ENCODE measurements around the gene FMO1.

The FMO1 gene

DNA sequence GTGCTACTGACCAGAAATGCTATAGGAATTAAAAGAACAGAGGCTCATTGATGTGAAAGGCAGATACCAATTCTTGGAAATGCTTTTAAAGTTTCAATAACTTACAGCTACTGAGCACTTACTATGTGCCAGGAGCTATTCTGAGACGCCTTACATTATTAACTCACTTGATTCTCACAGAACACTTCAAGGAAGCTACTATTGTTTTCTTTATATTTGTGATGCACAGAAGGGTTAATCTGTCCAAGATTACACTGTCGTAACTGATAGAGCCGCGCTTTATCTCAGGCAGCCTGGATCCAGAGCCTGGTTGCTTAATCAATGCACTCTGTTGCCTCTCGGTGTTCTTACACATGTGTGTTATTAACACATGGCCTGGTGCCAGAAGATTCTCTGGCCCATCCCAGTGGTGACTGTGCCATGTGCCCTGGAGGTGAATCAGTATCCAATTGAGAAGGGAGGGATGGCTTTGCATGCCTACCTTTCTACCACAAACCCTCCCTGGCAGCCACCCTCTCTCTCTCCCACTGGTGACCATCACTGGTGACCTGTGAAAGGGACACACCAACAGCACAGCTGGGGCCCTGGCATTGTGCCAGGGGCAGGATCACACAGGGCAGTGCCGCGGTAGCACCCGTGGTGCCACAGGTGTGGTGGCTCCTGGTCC, 8.8 kb downstream of the FMO1 start:
- no peaks in the 10 kb centered on the region for H3K36me3 ChIP-seq (replicated peaks; ENCODE audit: insufficient read depth, low read length)
- H3K9me2 ChIP-seq (replicated peaks; ENCODE audit: insufficient read depth, low read length): no peaks in the 10 kb centered on the region
- H3K79me2 ChIP-seq (ENCODE audit: low read length): no peaks in the 10 kb centered on the region
- no peaks in the 10 kb centered on the region for H3K27me3 ChIP-seq (replicated peaks; ENCODE audit: insufficient read depth, low read length)
- peak overlapping the region; percentile 55; the same call in 1 of the 2 replicates for H3K27ac ChIP-seq (ENCODE audit: low read length)
- no peak for DNase-seq
- H3K9ac ChIP-seq (ENCODE audit: low read length): no peak overlapping the region
- H3F3A ChIP-seq (ENCODE audit: insufficient read depth, low read length): peaks cover 32% of the 10 kb centered on the region
- H3K4me2 ChIP-seq (ENCODE audit: low read depth, low read length): peak overlapping the region; percentile 21
- no peak overlapping the region for H3K4me3 ChIP-seq (ENCODE audit: low read length)
- no peak for TF ChIP-seq EZH2phosphoT487 (IDR thresholded peaks at IDR 0.05; ENCODE audit: low read length)
- TF ChIP-seq, protein P1, sequence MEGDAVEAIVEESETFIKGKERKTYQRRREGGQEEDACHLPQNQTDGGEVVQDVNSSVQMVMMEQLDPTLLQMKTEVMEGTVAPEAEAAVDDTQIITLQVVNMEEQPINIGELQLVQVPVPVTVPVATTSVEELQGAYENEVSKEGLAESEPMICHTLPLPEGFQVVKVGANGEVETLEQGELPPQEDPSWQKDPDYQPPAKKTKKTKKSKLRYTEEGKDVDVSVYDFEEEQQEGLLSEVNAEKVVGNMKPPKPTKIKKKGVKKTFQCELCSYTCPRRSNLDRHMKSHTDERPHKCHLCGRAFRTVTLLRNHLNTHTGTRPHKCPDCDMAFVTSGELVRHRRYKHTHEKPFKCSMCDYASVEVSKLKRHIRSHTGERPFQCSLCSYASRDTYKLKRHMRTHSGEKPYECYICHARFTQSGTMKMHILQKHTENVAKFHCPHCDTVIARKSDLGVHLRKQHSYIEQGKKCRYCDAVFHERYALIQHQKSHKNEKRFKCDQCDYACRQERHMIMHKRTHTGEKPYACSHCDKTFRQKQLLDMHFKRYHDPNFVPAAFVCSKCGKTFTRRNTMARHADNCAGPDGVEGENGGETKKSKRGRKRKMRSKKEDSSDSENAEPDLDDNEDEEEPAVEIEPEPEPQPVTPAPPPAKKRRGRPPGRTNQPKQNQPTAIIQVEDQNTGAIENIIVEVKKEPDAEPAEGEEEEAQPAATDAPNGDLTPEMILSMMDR (IDR thresholded peaks at IDR 0.05; ENCODE audit: low read length): no peak
- no peak for TF ChIP-seq EZH2 (optimal IDR thresholded peaks at IDR 0.05; ENCODE audit: low read depth, low read length)
- H4K20me1 ChIP-seq (ENCODE audit: insufficient read depth, low read length): no peaks in the 10 kb centered on the region
- peaks cover 62% of the 10 kb centered on the region for H3K4me1 ChIP-seq (ENCODE audit: low read length)
- H3K9me3 ChIP-seq (replicated peaks; ENCODE audit: insufficient read depth, low read length): no peaks in the 10 kb centered on the region
- H2AFZ ChIP-seq (ENCODE audit: low read length): 0 out of 2 replicates have a peak overlapping the region, but pooled peaks have one; percentile 8

DNA sequence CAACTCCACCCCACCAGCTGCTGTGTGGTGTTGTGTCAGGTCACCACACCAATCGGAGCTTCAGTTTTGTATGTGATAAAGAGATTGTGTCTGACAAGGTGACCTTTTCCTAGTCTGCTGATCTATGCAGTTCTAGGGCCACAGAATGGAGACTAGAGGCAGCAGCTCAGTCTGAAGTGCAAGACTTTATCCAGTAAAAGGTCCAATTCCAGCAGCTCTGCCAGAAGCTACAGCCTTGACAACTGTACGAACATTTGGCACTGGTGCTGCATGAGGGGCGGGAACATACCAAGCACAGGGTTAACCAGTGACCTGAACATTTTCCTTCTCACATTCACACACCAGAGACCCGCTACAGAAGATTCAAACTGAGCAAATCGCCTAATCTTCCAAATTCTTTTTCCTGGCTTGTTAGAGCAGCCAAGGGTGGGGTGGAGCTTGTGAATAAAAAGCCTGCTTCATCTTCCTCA, 9.3 kb downstream of the FMO1 start:
- Histone ChIP-seq H3K4me3 (ENCODE audit: low read length) (no peak overlapping the region), H3F3A (ENCODE audit: insufficient read depth, low read length) (peaks cover 26% of the 10 kb centered on the region), H3K4me1 (ENCODE audit: low read length) (peaks cover 58% of the 10 kb centered on the region), H3K36me3 (replicated peaks; ENCODE audit: insufficient read depth, low read length) (no peaks in the 10 kb centered on the region), H3K9ac (ENCODE audit: low read length) (no peak overlapping the region), H2AFZ (ENCODE audit: low read length) (0 out of 2 replicates have a peak overlapping the region, but pooled peaks have one; percentile 8), H3K79me2 (ENCODE audit: low read length) (no peaks in the 10 kb centered on the region), H3K9me3 (replicated peaks; ENCODE audit: insufficient read depth, low read length) (no peaks in the 10 kb centered on the region), H3K27me3 (replicated peaks; ENCODE audit: insufficient read depth, low read length) (no peaks in the 10 kb centered on the region), H4K20me1 (ENCODE audit: insufficient read depth, low read length) (no peaks in the 10 kb centered on the region), H3K9me2 (replicated peaks; ENCODE audit: insufficient read depth, low read length) (no peaks in the 10 kb centered on the region), H3K27ac (ENCODE audit: low read length) (peak overlapping the region; percentile 55; the same call in 1 of the 2 replicates), H3K4me2 (ENCODE audit: low read depth, low read length) (peak overlapping the region; percentile 21)
- DNase-seq: peak; percentile 88
- TF ChIP-seq, protein P1 (IDR thresholded peaks at IDR 0.05; ENCODE audit: low read length): no peak

DNA sequence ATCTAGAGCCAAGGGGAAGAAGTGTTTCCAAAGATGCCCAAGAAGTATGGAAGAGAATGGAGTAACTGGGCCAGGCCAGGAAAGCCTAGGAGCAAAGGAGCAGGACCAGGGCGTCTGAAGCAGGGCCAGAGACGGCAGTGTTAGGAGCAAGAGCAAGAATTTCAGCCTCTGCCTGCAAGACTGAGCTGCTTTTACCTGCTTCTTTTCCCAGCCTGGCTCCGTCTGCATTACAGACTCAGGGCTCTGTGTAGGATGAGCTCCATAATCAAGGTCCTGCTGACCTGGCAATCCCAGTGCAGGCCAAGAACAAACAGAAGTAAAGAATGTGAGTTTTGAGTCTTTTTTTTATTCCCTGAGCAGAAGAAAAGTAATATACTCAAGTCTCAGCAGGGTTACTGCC, 10.1 kb downstream of the FMO1 start:
- H3K27me3 ChIP-seq (replicated peaks; ENCODE audit: insufficient read depth, low read length): no peaks in the 10 kb centered on the region
- no peak overlapping the region for H3K27ac ChIP-seq (ENCODE audit: low read length)
- no peaks in the 10 kb centered on the region for H4K20me1 ChIP-seq (ENCODE audit: insufficient read depth, low read length)
- H2AFZ ChIP-seq (ENCODE audit: low read length): no peak overlapping the region
- H3K4me2 ChIP-seq (ENCODE audit: low read depth, low read length): no peak overlapping the region
- no peak overlapping the region for H3K4me3 ChIP-seq (ENCODE audit: low read length)
- H3K36me3 ChIP-seq (replicated peaks; ENCODE audit: insufficient read depth, low read length): no peaks in the 10 kb centered on the region
- H3F3A ChIP-seq (ENCODE audit: insufficient read depth, low read length): peaks cover 19% of the 10 kb centered on the region; the same call in 1 of the 2 replicates
- no peak for TF ChIP-seq EZH2phosphoT487 (IDR thresholded peaks at IDR 0.05; ENCODE audit: low read length)
- no peak for TF ChIP-seq EZH2 (optimal IDR thresholded peaks at IDR 0.05; ENCODE audit: low read depth, low read length)
- TF ChIP-seq, protein P1 (IDR thresholded peaks at IDR 0.05; ENCODE audit: low read length): no peak
- no peaks in the 10 kb centered on the region for H3K9me3 ChIP-seq (replicated peaks; ENCODE audit: insufficient read depth, low read length)
- H3K4me1 ChIP-seq (ENCODE audit: low read length): peaks cover 50% of the 10 kb centered on the region
- DNase-seq: no peak
- H3K9me2 ChIP-seq (replicated peaks; ENCODE audit: insufficient read depth, low read length): no peaks in the 10 kb centered on the region
- no peaks in the 10 kb centered on the region for H3K79me2 ChIP-seq (ENCODE audit: low read length)
- H3K9ac ChIP-seq (ENCODE audit: low read length): no peak overlapping the region

Measured in MM.1S (cell line).